ENCODE measurements around the gene ACD.
A peak's percentile ranks its signal among the peaks of the same experiment; 100 is the strongest.
"Not testable (repeated sequence)": the region's sequence is repeated elsewhere in the genome, so short reads cannot be mapped to it uniquely, and the experiment has no call there.

ACD gene

GRCh38 chr16:67659675-67660563 lies at the start of gene ACD:
Gene ACD (minus strand): TSS chr16:67660260. CDS start chr16:67660220, 40 bp downstream.
- peak; percentile 96 for DNase-seq

DNA sequence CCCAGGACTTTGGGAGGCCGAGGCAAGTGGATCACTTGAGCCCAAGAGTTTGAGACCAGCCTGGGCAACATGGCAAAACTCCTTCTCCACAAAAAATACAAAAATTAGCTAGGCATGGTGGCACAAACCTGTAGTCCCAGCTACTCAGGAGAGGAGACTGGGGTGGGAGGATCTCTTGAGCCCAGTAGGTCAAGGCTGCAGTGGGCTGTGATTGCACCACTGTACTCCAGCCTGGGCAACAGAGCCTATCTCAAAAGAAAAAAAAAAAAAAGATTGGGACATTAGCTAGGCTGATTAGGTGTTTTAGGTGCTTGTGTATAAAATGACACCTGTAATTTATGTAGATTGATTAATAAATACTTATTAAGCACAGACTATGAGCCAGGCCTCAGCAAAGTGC lies 49.0 kb upstream of the ACD start:
- no peak for DNase-seq

DNA sequence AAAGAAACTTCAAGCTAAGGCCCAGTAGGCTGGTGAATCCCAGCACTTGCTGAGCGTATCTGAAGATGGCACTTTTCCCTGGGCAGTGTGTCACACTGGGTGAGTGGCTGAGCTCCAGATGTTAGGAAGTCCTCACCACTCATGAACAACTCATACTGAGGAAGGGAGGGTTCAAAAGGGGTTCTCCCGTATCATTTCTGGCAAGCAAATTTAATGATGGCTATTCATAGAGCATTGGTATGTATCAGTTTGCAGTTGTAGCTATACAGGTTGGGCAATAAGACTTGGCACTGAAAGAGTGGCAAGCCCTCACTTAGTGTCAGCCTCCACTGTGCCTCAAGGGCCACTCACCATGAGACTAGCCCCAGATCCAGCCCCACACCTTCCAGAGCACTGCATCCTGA lies 48.3 kb upstream of the ACD start:
- DNase-seq = no peak

DNA sequence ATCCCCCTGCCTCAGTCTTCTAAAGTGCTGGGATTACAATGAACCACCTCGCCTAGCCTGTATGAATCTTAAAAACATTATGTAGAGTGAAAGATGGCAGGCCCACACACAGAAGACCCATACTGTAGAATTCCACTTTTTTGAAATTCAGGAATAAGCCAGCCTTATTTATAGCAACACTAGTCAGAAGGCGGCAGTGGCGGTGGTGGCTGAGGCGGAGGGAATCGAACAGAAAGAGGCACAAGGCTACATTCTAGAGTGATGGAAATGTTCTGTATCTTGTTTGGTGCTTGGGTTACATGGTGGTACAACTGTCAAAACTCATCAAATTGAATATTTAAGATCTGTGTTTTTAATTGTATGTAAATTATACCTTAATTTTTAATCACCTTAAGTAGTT lies 47.7 kb upstream of the ACD start:
- no peak for DNase-seq

DNA sequence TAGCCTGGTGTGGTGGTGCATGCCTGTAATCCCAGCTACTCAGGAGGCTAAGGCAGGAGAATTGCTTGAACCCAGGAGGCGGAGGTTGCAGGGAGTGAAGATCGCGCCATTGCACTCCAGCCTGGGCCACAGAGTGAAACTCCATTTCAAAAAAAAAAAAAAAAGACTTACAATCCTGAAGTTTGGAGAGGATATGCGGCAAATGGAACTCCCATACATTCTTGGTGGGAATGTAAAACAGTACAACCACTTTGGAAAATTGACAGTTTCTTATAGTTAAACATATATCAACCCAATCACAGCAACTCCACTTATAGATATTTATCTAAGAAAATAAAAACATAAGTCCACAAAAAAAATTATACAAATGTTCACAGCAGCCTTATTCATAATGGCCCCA lies 47.1 kb upstream of the ACD start:
- DNase-seq = no peak

DNA sequence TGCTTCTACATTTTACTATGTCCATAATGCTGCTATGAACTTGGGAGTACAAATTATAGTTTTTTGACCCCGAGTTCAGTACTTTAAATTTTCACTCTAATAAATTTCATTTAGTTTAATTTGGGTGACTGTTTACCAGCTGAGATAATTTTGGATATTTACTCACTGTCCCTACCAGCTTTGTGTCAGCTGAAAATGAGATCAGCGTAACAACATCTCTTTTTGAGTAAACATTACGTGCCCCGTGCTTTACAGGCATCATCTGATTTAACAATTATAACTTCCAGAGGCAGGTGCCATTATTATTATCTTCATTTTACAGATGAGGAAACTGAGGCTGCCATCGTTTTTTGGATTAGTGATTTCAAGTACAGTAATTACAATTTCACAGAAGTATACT lies 44.0 kb upstream of the ACD start:
- DNase-seq = no peak

DNA sequence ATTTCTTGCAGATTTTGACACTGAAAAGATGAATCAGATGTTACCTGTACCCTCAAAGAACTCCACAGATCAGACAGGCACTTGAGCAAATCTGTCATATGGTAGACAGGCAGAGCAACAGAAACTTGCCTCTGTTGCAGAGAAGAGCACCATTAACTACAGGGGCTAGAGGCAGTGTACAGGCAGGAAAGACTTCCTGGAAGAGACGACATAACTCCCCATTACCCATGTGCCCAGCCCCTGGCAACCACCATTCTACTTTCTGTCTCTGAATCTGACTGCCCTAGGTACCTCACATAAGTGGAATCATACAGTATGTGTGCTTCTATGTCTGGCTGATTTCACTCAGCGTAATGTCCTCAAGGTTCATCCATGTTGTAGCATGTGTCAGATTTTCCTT lies 43.6 kb upstream of the ACD start:
- DNase-seq = no peak

GRCh38 chr16:67702130-67702529 lies 42.1 kb upstream of the ACD start:
- DNase-seq = no peak

DNA sequence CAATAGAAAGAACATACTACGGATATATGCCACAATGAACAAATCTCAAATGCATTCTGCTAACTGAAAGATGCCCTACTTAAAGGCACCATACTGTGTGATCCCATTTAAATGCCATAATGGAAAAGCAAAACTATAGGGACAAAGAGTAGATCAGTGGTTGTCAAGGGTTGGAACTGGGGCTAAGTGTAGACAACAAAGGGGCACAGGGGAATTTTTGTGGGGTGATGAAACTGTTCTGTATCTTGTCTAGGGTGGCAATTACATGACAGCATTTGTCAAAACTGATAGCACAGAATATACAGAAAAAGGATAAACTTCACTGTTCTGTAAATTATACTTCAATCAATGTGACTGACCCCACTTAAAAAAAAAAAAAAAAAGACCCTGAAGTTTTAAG lies 41.4 kb upstream of the ACD start:
- DNase-seq = no peak

DNA sequence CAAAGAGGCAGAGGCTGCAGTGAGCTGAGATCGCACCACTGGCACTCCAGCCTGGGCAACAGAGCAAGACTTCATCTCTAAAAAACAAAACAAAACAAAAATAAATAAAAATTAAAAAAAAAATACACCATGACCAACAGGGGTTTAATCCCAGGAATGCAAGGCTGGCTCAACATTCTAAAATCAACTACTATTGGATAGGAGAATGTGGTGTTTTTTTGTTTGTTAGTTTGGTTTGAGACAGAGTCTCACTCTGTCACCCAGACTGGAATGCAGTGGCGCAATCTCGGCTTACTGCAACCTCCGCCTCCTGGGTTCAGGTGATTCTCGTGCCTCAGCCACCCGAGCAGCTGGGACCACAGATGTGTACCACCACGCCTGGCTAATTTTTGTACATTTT lies 39.2 kb upstream of the ACD start:
- DNase-seq = peak; percentile 17

- peak; percentile 20 for DNase-seq
Measured at GRCh38 chr16:67697422-67698185, 37.5 kb upstream of the ACD start.

DNA sequence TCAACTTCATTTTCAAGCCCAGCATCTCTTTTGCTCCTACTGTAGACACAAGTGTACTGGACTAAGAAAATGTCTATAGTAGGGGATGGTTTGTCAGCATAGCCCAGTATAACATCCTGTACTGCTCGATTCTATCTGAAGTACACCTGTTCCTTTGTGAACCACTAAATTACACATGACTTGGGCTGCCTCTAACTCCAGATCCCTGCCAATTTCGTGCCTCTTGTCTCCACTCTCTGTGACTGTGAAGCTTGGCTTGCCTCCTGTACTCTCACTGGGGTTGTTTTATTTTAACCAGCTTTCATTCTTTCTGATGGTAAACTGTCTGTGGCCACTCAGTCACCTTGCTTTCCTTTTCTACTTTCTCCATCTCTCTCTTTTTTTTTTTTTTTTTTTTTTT lies 34.6 kb upstream of the ACD start:
- DNase-seq = no peak

- DNase-seq = not testable (repeated sequence)
Measured at GRCh38 chr16:67693517-67694285, 33.6 kb upstream of the ACD start.

GRCh38 chr16:67685388-67686112 lies 25.5 kb upstream of the ACD start:
- DNase-seq = no peak

DNA sequence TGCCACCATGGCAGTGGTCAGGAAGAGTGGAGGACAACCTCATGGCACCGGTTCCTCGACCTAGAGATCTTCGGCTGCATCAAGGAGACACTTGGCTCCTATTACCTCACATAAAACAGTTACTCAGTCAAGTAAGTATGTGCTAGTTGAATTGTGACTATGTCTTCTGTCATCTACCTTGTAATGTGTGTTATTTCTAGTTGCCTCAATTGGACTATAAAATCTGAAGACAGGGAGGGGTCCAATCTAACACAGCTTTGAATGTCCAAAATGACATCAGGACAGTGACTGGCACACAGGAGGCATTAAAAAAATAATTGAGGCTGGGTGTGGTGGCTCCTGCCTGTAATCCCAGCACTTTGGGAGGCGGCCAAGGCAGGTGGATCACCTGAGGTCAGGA lies 23.7 kb upstream of the ACD start:
- DNase-seq = no peak

DNA sequence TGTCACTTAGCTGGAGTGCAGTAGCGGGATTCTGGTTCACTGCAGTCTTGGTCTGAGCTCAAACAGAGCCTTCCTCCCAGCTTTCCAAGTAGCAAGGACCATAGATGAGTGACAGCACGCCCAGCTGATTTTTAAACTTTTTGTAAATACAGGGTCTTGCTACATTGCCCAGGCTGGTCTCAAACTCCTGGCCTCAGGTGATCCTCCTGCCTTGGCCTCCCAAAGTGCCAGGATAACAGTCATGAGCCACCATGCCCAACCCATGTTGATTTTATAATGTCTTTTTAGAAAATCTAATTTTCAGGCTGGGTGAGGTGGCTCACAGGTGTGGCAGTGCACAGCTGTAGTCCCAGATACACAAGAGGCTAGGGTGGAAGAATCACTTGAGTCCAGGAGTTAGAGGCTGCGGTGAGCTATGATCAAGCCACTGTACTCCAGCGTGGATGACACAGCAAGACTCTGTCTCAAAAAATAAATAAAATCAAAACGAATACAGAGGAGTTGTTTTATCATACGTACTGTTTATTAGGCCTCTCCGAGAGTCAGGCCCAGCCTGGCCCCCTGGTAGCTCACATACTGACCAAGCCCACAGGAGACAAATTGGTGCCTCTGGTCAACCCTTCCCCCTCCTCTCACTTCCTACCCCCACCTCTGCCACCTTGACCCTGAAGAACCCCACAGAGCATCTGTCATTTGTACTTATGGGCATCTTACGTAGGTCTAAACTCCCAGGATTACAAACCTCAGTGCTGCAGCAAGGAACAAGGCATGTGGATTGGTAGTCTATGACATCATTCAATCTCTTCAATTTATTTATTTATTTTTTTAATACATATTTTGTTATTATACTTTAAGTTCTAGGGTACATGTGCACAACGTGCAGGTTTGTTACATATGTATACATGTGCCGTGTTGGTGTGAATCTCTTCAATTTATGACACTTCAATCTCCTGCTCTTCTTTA lies 20.2 kb upstream of the ACD start:
- no peak for DNase-seq

DNA sequence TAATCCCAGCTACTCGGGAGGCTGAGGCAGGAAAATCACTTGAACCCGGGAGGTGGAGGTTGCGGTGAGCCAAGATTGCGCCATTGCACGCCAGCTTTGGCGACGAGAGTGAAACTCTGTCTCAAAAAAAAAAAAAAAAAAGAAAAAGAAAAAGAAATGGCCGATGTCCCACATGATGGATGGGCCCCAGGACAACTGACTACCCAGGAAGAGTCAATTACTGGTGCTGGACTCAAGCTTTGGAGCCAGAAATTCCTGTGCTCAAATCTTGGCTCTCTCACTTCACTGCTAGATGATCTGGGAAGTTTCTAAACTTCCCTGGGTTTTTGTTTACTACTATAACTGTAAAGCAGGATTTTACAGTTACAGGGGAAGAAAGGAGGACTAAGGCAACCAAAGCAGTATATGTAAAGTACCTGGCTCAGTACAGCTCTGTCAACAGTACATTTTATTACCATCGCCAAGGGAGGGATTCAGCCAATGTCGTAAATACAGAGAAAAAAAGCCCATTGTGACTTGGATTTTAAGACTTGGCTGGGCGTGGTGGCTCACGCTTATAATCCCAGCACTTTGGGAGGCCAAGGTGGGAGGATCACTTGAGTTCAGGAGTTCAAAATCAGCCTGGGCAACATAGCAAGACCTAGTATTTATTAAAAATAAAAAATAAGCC lies 18.4 kb upstream of the ACD start:
- no peak for DNase-seq

- no peak for DNase-seq
Measured at GRCh38 chr16:67677712-67678111, 17.7 kb upstream of the ACD start.

DNA sequence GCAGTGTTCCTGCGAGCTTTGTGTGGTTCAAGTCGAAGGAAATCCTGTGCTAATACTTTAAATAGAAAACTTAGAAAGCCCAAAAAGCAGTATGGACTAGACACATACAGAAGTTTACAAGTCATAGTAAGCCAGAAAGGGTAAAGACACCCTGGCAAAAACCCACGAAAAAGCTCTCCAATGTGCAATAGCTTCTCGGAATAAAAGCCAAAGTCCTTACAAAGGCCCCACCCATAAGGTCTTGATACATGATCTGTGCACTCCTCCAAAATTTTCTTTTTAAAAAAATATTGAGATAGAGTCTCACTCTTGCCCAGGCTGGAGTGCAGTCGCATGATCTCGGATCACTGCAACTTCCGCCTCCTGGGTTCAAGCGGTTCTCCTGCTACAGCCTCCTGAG lies 16.9 kb upstream of the ACD start:
- DNase-seq = no peak

DNA sequence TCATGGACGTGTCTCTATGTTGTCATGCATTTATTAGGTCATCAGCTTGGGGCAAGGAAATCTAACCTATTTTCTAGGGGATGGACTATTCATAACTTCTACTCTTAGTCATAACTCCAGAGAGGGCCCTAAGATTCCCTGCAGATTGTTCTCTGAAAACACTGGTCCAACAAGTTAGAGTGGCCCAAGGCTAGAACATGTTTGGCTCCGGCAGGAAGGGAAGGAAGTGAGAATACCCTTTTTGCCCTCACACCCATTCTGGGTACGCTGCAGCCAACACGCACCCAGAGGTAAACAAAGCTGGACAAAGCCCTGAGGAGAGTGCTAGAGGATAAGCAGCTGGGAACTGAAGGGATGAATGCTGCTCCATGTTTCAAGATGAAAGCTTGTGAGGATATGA lies 16.5 kb upstream of the ACD start:
- no peak for DNase-seq

DNA sequence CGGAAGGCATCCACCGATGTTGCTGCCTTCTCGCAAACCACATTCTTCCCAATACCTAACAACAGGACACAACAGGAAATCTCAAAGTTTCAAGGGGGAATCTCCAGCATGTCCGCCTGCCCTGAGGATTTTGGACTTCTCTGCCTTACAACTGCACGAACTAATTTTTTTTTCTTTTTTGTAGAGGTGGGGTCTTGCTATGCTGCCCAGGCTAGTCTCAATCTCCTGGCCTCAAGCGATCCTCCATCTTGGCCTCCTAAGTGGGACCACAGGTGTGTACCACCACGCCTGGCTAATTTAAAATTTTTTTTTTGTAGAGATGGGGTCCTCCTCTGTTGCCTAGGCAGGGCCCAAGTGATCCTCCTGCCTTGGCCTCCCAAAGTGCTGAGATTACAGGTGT lies 15.9 kb upstream of the ACD start:
- no peak for DNase-seq

All from hematopoietic multipotent progenitor cell treated with erythropoietin and hydrocortisone succinate and interleukin-3 and kit ligand, for 4 days (in vitro differentiated cells).